ENCODE results near the gene CPT1C.

CPT1C gene

GRCh38 chr19:49684983-49685553 lies 5.8 kb upstream of the CPT1C start:
- H3K27ac ChIP-seq = 0 out of 2 replicates have a peak overlapping the region, but pooled peaks have one; percentile 23
- no peak for TF ChIP-seq ZFX (IDR thresholded peaks at IDR 0.05; ENCODE audit: borderline replicate concordance)
- TF ChIP-seq, protein P1, sequence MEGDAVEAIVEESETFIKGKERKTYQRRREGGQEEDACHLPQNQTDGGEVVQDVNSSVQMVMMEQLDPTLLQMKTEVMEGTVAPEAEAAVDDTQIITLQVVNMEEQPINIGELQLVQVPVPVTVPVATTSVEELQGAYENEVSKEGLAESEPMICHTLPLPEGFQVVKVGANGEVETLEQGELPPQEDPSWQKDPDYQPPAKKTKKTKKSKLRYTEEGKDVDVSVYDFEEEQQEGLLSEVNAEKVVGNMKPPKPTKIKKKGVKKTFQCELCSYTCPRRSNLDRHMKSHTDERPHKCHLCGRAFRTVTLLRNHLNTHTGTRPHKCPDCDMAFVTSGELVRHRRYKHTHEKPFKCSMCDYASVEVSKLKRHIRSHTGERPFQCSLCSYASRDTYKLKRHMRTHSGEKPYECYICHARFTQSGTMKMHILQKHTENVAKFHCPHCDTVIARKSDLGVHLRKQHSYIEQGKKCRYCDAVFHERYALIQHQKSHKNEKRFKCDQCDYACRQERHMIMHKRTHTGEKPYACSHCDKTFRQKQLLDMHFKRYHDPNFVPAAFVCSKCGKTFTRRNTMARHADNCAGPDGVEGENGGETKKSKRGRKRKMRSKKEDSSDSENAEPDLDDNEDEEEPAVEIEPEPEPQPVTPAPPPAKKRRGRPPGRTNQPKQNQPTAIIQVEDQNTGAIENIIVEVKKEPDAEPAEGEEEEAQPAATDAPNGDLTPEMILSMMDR (IDR thresholded peaks at IDR 0.05) = no peak

DNA sequence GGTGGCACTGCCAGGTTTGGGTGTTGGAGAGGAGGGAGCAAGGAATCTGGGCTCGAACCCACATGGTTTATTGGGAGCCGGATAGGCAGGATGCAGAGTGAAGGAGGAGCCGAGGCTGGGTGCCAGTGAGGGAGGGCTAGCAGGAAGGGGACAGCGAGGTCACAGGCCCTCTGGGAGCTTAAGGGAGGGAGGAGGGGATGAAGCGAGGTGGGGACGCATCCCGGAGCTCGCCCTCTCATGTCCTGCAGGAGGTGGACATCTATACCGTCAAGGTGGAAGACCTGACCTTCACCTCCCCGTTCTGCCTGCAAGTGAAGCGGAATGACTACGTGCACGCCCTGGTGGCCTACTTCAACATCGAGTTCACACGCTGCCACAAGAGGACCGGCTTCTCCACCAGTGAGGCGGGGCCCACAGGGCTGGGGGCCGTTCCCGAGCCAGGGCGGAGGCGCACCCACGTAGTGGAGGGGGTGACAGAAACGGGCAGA lies 5.0 kb upstream of the CPT1C start:
- no peak overlapping the region for H3K27ac ChIP-seq
- TF ChIP-seq, protein P1 (IDR thresholded peaks at IDR 0.05) = no peak
- no peak for TF ChIP-seq ZFX (IDR thresholded peaks at IDR 0.05; ENCODE audit: borderline replicate concordance)

- no peak overlapping the region for H3K27ac ChIP-seq
- TF ChIP-seq, protein P1 (IDR thresholded peaks at IDR 0.05) = no peak
- TF ChIP-seq ZFX (IDR thresholded peaks at IDR 0.05; ENCODE audit: borderline replicate concordance) = no peak
These were observed 4.3 kb upstream of the CPT1C start for GRCh38 chr19:49686503-49687088.

DNA sequence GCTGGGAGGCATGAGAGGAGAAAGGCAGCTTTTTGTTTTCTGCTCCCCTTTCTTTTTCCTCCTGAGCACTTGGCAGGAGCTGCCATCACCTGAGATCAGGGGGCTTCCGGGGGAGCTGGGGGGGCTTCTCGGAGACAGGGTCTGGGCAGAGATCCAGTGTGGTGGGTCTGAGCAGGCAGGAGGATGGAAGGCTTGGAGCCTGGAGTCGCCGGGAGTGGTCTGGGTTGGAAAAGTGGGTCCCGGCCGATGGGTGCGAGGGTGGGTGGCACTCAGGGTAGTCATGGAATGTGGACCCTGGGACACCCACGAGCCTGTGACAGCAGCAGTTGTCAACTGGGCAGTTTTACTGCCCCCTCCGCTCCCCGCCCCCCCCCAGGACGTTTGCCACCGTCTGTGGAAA lies 3.8 kb upstream of the CPT1C start:
- H3K27ac ChIP-seq = peak overlapping the region; percentile 87; the same call in 1 of the 2 replicates
- TF ChIP-seq, protein P1 (IDR thresholded peaks at IDR 0.05) = no peak
- TF ChIP-seq ZFX (IDR thresholded peaks at IDR 0.05; ENCODE audit: borderline replicate concordance) = no peak

- TF ChIP-seq, protein P1 (IDR thresholded peaks at IDR 0.05) = no peak
- TF ChIP-seq ZFX (IDR thresholded peaks at IDR 0.05; ENCODE audit: borderline replicate concordance) = no peak
- H3K27ac ChIP-seq = peak overlapping the region; percentile 87; the same call in 1 of the 2 replicates
These were observed 3.2 kb upstream of the CPT1C start for GRCh38 chr19:49687566-49688316.

DNA sequence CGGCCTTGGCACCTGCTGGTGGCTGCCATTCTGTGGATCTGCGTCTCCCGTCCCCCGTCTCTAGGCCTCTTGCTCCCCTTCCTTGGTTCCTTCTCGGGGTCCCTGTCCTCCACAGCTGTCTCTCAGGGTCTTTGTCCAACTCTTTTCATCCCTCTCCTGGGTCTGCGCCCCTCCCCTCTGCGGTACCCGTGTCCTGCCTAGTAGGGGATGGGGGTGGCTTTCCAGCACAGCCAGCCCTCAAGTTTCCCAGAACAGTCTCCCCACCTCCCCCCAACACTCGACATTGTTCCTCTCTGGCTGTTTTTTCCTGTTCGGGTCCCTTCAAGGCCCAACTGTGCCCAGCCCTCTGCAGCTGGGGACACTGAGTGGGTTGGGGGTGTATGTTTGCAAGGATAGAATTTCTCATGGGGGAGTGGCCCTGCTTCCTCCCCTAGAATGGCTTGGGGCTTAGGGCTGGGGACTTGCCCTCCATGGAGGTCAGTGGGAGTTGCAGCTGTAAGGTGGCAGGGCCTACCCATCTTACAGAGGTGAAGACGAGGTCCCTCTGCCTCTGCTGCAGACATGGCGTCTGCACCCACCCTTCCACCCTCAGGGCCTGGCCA lies 2.3 kb upstream of the CPT1C start:
- peak overlapping the region; percentile 87 for H3K27ac ChIP-seq
- TF ChIP-seq, protein P1 (IDR thresholded peaks at IDR 0.05) = no peak
- TF ChIP-seq ZFX (IDR thresholded peaks at IDR 0.05; ENCODE audit: borderline replicate concordance) = no peak
